Vagina (tissue), 2 donors: ENCODE measurements around the gene C1orf21. TPM values are rescaled to one million over a fixed set of nuclear protein-coding genes. Genes with fewer than 3 reads are reported as not detected.

Source experiments
- DNase-seq, 2 donors: peaks; one replicate each; pipeline ENCODE4 v3.0.0-alpha.2; 2017; ENCODE audit errors: extremely low spot score in 2 of 2
- H3K27ac ChIP-seq: fragments of 200-600 bp; sonication (generic); one replicate; pipeline ENCODE4 v1.5.1; 2019
- H3K27me3 ChIP-seq: fragments of 200-600 bp; sonication (generic); one replicate; pipeline ENCODE4 v1.5.1; 2019
- H3K36me3 ChIP-seq, 2 donors: fragments of 200-600 bp; sonication (generic); one replicate each; pipeline ENCODE4 v1.5.1; 2017 to 2019
- H3K4me1 ChIP-seq: fragments of 200-600 bp; sonication (generic); one replicate; pipeline ENCODE4 v1.5.1; 2019
- H3K4me3 ChIP-seq, 2 donors: fragments of 200-600 bp; sonication (generic); 1 replicate in 1 of 2; 2 replicates in 1 of 2; pipeline ENCODE4 v1.5.1; 2016 to 2019
- H3K9me3 ChIP-seq: fragments of 200-600 bp; sonication (generic); one replicate; pipeline ENCODE4 v1.5.1; 2019
- POLR2A ChIP-seq, 2 donors: fragments of 450-650 bp; IDR thresholded peaks; one replicate each; pipeline ENCODE4 v1.6.1; 2017; ENCODE audit warnings: antibody characterized with exemption in 2 of 2, mild to moderate bottlenecking in 2 of 2, moderate library complexity in 2 of 2
- POLR2AphosphoS5 ChIP-seq, 2 donors: sonication (generic); formaldehyde crosslinking; IDR thresholded peaks; one replicate each; pipeline ENCODE4 v1.9.0; 2017; ENCODE audit warnings: antibody characterized with exemption in 2 of 2, mild to moderate bottlenecking in 2 of 2, low read depth in 1 of 2; ENCODE audit not compliant: insufficient read depth in 1 of 2
- intact Hi-C: fragments of 100-400 bp; cut with DNase I; formaldehyde crosslinking; loops from one replicate; pipeline ENCODE4 v1.15.1; 2023
- total RNA-seq: library from RNA; depleted of rRNA; stranded (reverse); fragments of >200 nt; gene quantifications from one replicate; pipeline ENCODE4 v1.2.3, GENCODE V29; 2016
- TF ChIP-seq, protein P1 (sequence below), 3 experiments: fragments of 450-650 bp in 2 of 3; fragments of 200-600 bp in 1 of 3; sonication (generic) in 1 of 3; IDR thresholded peaks; one replicate each; pipeline ENCODE4 v1.5.1; 2017 to 2019; ENCODE audit warnings: antibody characterized with exemption in 3 of 3, mild to moderate bottlenecking in 2 of 3, moderate library complexity in 2 of 3

Gene C1orf21
- total RNA-seq, 1 donor from 2014 or later, result 24.1 TPM

DNA sequence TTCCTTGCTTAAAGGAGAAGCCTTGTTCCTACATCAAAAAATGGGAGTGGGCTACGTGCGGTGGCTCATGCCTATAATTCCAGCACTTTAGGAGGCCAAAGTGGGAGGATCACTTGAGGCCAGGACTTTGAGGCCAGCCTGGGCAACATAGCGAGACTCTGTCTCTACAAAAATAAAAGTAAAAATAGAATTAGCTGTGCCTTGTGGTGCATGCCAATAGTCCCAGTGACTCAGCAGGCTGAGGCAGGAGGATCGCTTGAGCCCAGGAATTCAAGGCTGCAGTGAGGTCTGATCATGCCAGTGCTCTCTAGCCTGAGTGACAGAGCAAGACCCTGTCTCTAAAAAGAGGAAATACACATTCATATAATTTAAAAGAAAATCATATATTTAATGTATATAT lies 127.1 kb downstream of the C1orf21 start:
- peaks cover 21% of the 10 kb centered on the region for H3K4me1 ChIP-seq
- DNase-seq, result no peak
- no peaks in the 10 kb centered on the region for H3K27me3 ChIP-seq
- H3K4me3 ChIP-seq, result no peak overlapping the region
- H3K9me3 ChIP-seq, result no peaks in the 10 kb centered on the region
- H3K27ac ChIP-seq, result peak overlapping the region; percentile 65
- no peaks in the 10 kb centered on the region for H3K36me3 ChIP-seq
- TF ChIP-seq POLR2AphosphoS5 (IDR thresholded peaks at IDR 0.05; ENCODE audit: insufficient read depth in 1 of 2, low read depth in 1 of 2) (peak in 1 of 2 donors; percentile 17), POLR2A (IDR thresholded peaks at IDR 0.05) (no peak)
- TF ChIP-seq, protein P1, sequence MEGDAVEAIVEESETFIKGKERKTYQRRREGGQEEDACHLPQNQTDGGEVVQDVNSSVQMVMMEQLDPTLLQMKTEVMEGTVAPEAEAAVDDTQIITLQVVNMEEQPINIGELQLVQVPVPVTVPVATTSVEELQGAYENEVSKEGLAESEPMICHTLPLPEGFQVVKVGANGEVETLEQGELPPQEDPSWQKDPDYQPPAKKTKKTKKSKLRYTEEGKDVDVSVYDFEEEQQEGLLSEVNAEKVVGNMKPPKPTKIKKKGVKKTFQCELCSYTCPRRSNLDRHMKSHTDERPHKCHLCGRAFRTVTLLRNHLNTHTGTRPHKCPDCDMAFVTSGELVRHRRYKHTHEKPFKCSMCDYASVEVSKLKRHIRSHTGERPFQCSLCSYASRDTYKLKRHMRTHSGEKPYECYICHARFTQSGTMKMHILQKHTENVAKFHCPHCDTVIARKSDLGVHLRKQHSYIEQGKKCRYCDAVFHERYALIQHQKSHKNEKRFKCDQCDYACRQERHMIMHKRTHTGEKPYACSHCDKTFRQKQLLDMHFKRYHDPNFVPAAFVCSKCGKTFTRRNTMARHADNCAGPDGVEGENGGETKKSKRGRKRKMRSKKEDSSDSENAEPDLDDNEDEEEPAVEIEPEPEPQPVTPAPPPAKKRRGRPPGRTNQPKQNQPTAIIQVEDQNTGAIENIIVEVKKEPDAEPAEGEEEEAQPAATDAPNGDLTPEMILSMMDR (IDR thresholded peaks at IDR 0.05), result no peak
- intact Hi-C loops, result no loop called here

DNA sequence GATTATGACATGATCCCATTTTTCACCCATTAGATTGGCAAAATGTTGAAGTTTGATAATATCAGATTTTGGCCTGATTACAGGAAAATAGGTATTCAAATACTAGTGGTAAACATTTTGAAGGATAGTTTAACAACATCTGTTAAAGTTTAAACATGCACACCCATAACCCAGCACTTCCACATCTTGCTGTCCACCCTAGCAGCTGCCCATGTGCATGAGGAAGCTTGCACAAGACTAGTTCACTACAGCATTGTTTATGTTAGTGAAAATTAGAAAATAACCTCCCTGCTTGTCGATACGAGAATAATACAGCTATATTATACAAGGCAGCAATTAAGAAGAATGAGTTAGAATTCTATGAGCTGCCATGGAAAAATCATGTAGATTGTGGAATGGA lies 127.6 kb downstream of the C1orf21 start:
- H3K27me3 ChIP-seq, result no peaks in the 10 kb centered on the region
- TF ChIP-seq POLR2A (IDR thresholded peaks at IDR 0.05) (no peak), POLR2AphosphoS5 (IDR thresholded peaks at IDR 0.05; ENCODE audit: insufficient read depth in 1 of 2, low read depth in 1 of 2) (no peak)
- TF ChIP-seq, protein P1 (IDR thresholded peaks at IDR 0.05), result no peak

DNA sequence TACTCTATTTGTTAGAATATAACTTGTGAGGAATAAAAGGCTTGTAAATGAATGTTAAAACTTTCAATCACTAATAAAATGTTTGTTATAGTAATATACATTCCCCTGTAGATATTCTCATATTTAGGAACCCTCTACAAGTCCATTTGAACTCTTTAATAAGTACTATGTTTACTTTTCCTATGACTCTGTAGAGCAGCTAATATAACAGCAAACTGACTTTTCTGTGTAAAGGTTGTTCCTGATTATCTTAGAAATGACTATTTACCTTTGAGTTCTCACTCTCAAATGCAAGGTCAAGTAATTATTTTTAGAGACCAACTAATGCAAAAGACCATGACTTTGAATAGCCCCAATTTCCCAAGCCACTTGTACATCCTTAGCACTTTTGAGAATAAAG lies 130.3 kb downstream of the C1orf21 start:
- TF ChIP-seq POLR2A (IDR thresholded peaks at IDR 0.05) (no peak), POLR2AphosphoS5 (IDR thresholded peaks at IDR 0.05; ENCODE audit: insufficient read depth in 1 of 2, low read depth in 1 of 2) (no peak)
- TF ChIP-seq, protein P1 (IDR thresholded peaks at IDR 0.05), result no peak

More for the DNA sequence above, 127.6 kb downstream of the C1orf21 start:
- Histone ChIP-seq H3K4me1 (peaks cover 23% of the 10 kb centered on the region), H3K9me3 (no peaks in the 10 kb centered on the region), H3K27ac (peak overlapping the region; percentile 65), H3K4me3 (no peak overlapping the region), H3K36me3 (no peaks in the 10 kb centered on the region)
- no peak for DNase-seq
- intact Hi-C loops, result no loop called here

DNA sequence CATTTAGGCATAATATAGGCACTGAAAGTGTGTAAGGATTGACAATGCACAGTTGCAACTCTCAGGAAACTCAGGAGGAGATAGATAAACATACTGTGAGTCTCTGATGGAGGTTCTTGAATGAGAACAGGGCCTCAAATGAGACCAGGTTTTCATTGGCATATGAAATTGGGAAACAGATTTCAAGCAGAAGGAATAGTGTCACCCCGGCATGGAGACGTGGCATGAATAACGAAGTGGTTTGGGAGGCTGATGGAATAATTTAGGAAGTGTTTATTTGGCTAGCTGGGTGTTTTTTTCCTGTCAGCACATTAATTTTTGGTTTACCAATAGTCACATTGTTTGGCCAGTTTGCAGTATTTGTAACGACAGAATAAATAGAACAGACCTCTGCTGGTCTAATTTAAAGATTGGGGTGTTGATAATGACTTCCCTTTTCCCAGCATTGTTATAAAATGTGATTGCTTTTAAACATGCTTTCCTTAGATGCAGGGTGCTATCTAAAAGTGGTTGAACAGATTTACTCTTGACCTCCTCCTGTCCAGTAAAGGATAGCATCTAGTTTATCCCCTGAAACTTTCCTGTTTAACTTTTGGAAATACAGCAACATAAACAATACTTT lies 132.0 kb downstream of the C1orf21 start:
- Histone ChIP-seq H3K27me3 (no peaks in the 10 kb centered on the region), H3K4me3 (no peak overlapping the region), H3K9me3 (no peaks in the 10 kb centered on the region), H3K36me3 (no peaks in the 10 kb centered on the region), H3K27ac (no peak overlapping the region), H3K4me1 (peaks cover 10% of the 10 kb centered on the region)
- intact Hi-C loops, result no loop called here
- DNase-seq, result no peak
- no peak for TF ChIP-seq POLR2A (IDR thresholded peaks at IDR 0.05)
- TF ChIP-seq, protein P1 (IDR thresholded peaks at IDR 0.05), result no peak
- no peak for TF ChIP-seq POLR2AphosphoS5 (IDR thresholded peaks at IDR 0.05; ENCODE audit: insufficient read depth in 1 of 2, low read depth in 1 of 2)

More for the DNA sequence above, 130.3 kb downstream of the C1orf21 start:
- DNase-seq, result no peak
- H3K27me3 ChIP-seq, result no peaks in the 10 kb centered on the region
- H3K4me1 ChIP-seq, result peaks cover 23% of the 10 kb centered on the region
- no peaks in the 10 kb centered on the region for H3K36me3 ChIP-seq
- no peak overlapping the region for H3K27ac ChIP-seq
- H3K4me3 ChIP-seq, result no peak overlapping the region
- intact Hi-C loops, result no loop called here
- no peaks in the 10 kb centered on the region for H3K9me3 ChIP-seq

DNA sequence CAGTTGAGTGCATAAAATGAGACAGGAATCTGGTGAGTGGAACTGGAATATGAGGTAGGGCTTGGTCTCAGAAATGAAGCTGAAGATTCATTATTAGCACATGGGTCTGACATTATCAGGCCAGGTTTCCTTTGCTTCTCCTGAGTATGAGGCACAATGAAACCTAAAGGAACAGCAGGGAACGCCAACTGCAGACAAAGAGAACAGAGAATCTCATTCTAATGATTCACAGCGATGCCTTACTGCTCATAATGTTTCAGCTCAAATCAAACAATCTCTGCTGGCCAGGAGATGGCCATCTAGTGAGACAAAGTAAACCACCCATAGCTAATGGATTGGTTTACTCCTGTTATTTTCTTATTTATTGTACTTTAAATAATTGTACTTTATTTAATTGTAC lies 133.5 kb downstream of the C1orf21 start:
- Histone ChIP-seq H3K4me1 (peaks cover 8% of the 10 kb centered on the region), H3K9me3 (no peaks in the 10 kb centered on the region), H3K36me3 (no peaks in the 10 kb centered on the region), H3K27me3 (no peaks in the 10 kb centered on the region), H3K27ac (no peak overlapping the region), H3K4me3 (no peak overlapping the region)
- TF ChIP-seq POLR2AphosphoS5 (IDR thresholded peaks at IDR 0.05; ENCODE audit: insufficient read depth in 1 of 2, low read depth in 1 of 2), result no peak
- TF ChIP-seq, protein P1 (IDR thresholded peaks at IDR 0.05), result no peak
- no peak for DNase-seq
- intact Hi-C loops, result no loop called here
